Measurements from ENCODE around the gene TEX2.

Gene TEX2

DNA sequence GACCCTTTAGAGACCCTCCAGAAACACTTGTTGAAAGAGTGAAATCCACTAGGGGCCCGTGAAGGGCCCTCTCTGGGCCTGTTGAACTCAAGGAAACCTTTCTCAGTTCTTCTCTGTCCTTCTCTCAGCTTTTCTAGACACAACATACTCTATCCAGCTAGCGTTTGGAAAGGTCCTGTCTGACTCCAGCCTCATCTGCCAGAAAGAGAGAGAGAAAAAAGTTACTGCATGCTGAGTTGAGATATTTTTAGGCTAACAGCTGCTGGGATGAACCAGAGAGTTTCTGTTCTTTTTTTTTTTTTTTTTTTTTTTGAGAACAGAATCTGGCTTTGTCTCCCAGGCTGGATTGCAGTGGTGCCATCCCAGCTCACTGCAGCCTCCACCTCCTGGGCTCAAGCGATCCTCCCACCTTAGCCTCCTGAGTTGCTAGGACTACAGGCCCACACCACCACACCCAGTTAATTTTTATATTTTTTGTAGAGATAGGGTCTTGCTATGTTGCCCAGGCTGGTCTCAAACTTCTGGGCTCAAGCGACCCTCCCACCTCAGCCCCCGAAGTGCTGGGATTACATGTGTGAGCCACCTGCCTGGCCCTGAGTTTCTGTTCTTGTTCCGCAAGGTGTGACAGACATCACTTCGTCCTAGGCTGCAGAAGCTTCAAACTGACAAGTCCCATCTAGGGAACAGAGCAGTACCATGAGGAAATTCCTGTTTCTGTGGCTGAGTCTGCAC, 14.9 kb upstream of the TEX2 start:
- H3K9ac ChIP-seq (ENCODE audit: low read depth, low read length): no peak overlapping the region

DNA sequence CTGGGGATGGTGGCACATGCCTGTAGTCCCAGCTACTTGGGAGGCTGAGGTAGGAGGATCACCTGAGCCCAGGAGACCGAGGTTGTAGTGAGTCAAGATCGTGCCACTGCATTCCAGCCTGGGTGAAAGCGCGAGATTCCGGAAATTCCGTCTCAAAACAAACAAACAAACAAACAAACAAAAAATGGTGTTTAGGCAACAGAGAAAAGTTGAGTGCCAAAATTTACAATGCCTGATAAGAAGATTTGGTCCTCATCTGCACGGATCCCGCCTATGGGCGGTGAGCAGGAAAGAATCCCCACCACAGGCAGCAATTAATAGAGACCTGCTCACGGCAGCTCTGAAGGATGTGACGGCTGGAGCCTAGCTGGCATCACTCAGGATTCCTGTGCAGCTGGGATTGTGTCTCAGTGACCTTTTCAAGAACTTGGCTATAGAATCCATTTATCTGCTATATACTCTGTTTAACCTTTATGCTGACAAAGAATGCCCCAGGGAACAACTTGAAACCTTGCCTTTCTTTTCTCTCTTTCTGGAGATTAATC, 14.0 kb upstream of the TEX2 start:
- Histone ChIP-seq H3K36me3 (ENCODE audit: insufficient read depth, low read length) (no peaks in the 10 kb centered on the region), H3K4me1 (ENCODE audit: insufficient read depth, low read length) (0 out of 2 replicates have a peak, but pooled peaks cover 4% of the 10 kb centered on the region), H3K9me3 (ENCODE audit: control insufficient read depth, insufficient read depth, low read length) (no peaks in the 10 kb centered on the region), H3K9ac (ENCODE audit: low read depth, low read length) (no peak overlapping the region)

More for the DNA sequence above, 14.9 kb upstream of the TEX2 start:
- no peaks in the 10 kb centered on the region for H3K9me3 ChIP-seq (ENCODE audit: control insufficient read depth, insufficient read depth, low read length)
- 0 out of 2 replicates have a peak, but pooled peaks cover 4% of the 10 kb centered on the region for H3K4me1 ChIP-seq (ENCODE audit: insufficient read depth, low read length)
- no peaks in the 10 kb centered on the region for H3K36me3 ChIP-seq (ENCODE audit: insufficient read depth, low read length)

DNA sequence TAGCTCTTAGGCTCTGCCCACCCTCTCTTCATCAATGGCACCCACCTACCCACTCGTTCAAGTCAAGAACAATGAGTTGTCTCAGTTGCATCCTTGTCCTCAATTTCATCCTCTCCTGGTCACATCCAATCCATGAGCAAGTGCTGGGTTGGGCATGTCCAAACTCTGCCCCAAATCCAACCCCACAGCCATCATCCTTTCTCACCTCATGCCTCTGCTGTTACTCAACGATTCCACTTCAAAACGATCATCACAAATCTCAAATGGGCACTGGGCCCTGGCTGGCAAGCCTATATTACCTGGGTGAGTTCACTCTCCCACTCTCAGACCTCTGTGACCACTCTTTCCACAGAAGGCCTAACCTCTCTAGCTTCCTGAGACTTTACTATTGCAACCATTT, 12.0 kb upstream of the TEX2 start:
- H3K4me1 ChIP-seq (ENCODE audit: insufficient read depth, low read length): peaks cover 4% of the 10 kb centered on the region; the same call in 1 of the 2 replicates
- no peak overlapping the region for H3K9ac ChIP-seq (ENCODE audit: low read depth, low read length)
- H3K9me3 ChIP-seq (ENCODE audit: control insufficient read depth, insufficient read depth, low read length): no peaks in the 10 kb centered on the region
- no peaks in the 10 kb centered on the region for H3K36me3 ChIP-seq (ENCODE audit: insufficient read depth, low read length)

DNA sequence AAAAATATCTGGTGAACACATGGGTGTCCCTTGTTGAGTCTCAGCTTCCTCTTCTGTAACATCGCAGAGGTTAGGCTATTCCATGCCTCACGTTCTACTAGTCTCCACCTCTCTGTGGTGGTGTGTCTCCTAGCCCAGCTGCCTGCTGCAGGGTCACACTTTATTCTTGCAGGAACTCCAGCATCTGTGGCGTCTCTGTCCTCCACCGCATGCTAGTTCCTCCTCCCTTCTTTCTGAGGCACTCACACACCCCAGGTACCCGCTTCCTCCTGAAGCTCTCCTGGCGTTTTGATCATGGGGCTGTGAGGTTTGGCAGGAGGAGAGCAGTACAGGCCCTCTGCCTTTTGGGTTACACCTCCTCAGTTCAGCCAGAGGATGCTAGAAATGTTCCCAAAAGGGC, 9.9 kb upstream of the TEX2 start:
- Histone ChIP-seq H3K36me3 (ENCODE audit: insufficient read depth, low read length) (no peaks in the 10 kb centered on the region), H3K9me3 (ENCODE audit: control insufficient read depth, insufficient read depth, low read length) (no peaks in the 10 kb centered on the region), H3K9ac (ENCODE audit: low read depth, low read length) (no peak overlapping the region), H3K4me1 (ENCODE audit: insufficient read depth, low read length) (no peaks in the 10 kb centered on the region; the same call in 1 of the 2 replicates)

DNA sequence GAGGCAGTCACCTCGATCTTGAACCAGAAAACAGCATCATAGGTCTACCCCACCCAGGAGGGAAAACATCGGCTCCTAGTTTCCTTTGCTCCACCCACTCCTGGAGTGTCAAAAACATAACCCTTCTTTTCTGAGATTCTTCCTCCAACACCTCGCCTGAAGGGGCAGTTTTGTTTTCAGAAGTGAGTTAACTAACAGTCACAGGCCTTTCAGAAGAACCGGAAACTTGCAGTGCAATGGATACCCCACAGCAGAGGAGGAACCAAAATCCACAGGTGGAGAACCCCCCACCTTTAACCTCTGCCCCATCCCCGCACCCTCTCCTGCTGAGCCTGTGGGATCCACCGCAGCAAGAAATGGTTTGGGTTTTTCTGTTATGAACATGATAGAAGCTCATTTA, 7.8 kb upstream of the TEX2 start:
- Histone ChIP-seq H3K9me3 (ENCODE audit: control insufficient read depth, insufficient read depth, low read length) (no peaks in the 10 kb centered on the region), H3K9ac (ENCODE audit: low read depth, low read length) (no peak overlapping the region), H3K4me1 (ENCODE audit: insufficient read depth, low read length) (no peaks in the 10 kb centered on the region; the same call in 1 of the 2 replicates), H3K36me3 (ENCODE audit: insufficient read depth, low read length) (no peaks in the 10 kb centered on the region)

DNA sequence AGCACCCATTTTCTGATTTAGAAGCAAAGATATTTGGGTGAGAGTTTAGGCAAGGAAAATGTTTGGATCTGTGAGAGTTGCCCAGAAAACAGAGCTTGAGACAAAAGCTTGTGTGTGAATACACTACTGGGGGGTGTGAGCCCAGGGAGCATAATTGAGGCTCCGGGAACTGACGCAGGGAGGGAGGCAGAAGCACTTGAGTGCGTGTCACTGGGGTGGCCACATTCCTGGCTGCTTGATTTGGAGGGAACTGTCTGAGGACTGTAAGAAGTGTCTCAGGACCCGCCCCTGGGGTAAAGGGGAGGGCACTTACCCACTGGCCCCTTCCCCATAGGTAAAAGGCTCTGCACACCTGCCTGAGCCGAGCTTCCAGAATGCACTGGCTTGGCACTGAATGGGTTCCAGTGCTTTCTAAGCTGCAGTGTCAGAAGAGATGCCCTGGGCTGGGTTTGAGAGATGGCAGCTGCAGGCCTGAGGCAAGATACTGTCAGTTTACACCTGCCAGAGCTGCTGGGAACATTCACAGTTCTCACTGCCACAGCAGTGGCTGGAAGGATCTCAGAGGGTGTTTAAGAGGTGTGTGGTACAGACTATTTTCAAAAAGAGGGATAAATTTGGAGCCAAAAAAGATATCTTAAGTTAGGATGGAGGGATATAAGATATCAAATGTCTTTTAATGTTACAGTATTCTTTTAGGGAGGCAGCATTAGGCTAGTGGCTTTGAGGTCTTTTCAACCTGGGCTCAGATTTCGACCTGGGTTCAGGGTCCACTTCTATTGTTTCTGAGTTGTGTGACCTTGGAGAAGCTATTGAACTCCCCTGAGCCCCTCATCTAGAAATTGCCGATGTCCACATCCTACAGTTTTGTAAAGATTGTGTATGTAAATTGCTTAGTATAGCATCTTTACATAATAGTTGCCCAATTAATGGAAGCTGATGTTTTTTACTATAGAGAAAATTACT, 6.9 kb upstream of the TEX2 start:
- H3K36me3 ChIP-seq (ENCODE audit: insufficient read depth, low read length): no peaks in the 10 kb centered on the region
- H3K9me3 ChIP-seq (ENCODE audit: control insufficient read depth, insufficient read depth, low read length): no peaks in the 10 kb centered on the region
- no peak overlapping the region for H3K9ac ChIP-seq (ENCODE audit: low read depth, low read length)
- H3K4me1 ChIP-seq (ENCODE audit: insufficient read depth, low read length): no peaks in the 10 kb centered on the region; the same call in 1 of the 2 replicates

DNA sequence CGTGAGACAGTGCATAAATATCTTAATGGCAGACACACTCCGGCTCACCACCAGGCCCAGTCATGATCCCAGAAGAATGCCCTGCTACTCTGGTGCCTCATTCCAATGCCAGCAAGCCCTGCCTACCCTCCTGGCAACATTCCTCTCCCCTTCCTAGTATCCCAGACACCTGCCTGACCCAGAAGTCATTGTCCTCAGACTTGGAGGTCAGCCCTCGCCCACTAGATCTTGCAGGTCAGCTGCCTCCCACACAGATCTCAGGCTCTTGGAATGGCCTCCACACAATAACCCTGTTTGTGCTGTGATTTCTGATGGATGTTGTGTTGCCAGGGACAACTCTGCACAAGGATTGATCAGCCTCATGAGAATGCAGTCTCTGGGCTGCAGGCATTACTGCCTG, 1.8 kb upstream of the TEX2 start:
- no peaks in the 10 kb centered on the region for H3K9me3 ChIP-seq (ENCODE audit: control insufficient read depth, insufficient read depth, low read length)
- no peaks in the 10 kb centered on the region for H3K36me3 ChIP-seq (ENCODE audit: insufficient read depth, low read length)
- H3K9ac ChIP-seq (ENCODE audit: low read depth, low read length): no peak overlapping the region
- peaks cover 5% of the 10 kb centered on the region; the same call in 1 of the 2 replicates for H3K4me1 ChIP-seq (ENCODE audit: insufficient read depth, low read length)

DNA sequence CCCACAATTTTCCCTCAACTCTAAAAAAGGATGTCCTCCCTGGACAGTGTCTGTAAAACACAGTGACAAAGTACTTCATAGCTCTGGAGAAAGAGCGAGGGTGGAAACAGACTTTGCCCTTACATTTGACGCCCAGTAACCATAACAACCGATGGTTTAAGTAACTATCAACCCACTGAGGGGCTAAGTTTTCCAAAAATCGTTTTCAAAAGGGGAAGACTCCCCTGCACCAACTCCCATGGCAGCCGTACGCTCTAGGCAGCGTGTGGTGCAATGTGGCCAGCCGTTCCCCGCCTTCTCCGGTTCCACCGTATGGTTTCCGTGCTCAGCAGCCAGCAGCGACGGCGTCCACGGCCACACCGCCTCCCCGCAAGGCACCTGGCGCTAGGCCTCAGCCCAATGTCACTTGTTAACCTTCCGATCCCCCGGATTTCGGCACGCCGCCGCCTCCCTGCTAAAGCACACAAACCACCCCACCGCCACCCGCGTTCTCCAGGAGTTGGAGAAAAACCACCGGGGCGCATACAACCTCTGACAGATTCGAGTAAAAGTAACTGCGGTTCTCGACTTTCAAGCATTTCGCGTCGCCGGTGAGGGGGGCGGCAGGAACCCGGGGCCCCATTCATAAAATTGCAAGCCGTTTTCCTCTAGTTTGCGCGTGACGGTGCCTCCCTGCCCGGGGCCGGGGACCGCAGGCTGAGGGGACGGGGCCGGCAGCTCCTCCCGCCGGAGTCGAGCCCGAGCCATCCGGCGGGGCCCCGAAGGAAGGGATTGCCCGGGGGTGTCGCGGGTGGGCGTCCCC, 661 bp downstream of the TEX2 start:
- Histone ChIP-seq H3K9ac (ENCODE audit: low read depth, low read length) (peak overlapping the region; percentile 78), H3K36me3 (ENCODE audit: insufficient read depth, low read length) (no peaks in the 10 kb centered on the region), H3K9me3 (ENCODE audit: control insufficient read depth, insufficient read depth, low read length) (no peaks in the 10 kb centered on the region), H3K4me1 (ENCODE audit: insufficient read depth, low read length) (peaks cover 5% of the 10 kb centered on the region; the same call in 1 of the 2 replicates)

DNA sequence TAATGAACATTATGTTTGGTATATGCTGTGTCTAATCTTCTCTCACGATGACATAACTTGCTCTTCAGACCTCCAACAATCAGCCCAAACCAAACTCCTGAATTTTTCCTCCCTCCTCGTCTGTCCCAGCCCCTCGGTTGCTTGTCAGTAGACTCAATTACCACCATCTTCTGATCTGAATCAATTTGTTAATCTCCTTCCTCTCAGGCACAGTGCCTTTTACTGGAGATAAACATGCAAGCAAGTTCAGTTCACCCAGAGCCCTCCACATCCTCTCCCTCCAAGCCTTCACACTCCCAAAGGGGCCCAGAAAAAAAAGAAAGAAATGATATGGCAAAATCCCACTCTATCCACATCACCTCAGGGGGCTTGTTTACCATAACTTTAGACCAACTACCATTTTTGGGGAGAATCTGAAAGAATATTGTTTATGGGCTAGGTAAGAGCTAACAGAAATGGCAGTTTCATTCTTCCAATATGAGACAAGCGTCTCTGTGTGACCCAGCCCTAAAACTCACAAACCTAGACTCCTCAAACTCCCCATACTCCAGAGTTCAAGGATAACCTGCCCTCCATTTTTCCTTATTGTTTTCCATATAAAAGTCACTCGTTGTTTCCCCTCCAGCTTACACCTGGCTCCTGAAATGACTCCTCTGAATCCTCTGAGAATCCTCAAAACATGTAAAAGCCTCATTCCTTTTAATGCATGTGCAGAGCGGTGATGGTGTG, 1.5 kb downstream of the TEX2 start:
- Histone ChIP-seq H3K4me1 (ENCODE audit: insufficient read depth, low read length) (peaks cover 5% of the 10 kb centered on the region; the same call in 1 of the 2 replicates), H3K9me3 (ENCODE audit: control insufficient read depth, insufficient read depth, low read length) (no peaks in the 10 kb centered on the region), H3K36me3 (ENCODE audit: insufficient read depth, low read length) (no peaks in the 10 kb centered on the region), H3K9ac (ENCODE audit: low read depth, low read length) (peak overlapping the region; percentile 78; the same call in 1 of the 2 replicates)

DNA sequence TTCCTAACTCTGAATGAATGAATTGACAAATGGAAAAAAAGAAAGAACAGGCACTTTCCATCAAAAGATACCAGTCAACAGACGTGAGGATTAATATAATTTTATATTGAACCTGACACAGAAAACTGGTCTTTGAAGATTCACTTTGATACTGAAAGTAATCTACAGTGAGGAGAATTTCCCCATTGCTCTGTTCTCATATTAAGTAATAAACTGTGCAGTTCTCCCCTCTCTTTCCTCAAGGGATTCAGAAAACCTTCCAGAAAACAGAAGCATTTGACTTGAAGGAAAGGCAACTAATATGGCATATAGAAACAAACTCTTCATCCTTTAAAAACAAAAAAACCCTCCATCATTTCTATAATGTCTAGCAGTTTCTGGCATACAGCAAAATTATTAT, 2.2 kb downstream of the TEX2 start:
- Histone ChIP-seq H3K9me3 (ENCODE audit: control insufficient read depth, insufficient read depth, low read length) (no peaks in the 10 kb centered on the region), H3K36me3 (ENCODE audit: insufficient read depth, low read length) (no peaks in the 10 kb centered on the region), H3K4me1 (ENCODE audit: insufficient read depth, low read length) (peaks cover 5% of the 10 kb centered on the region; the same call in 1 of the 2 replicates), H3K9ac (ENCODE audit: low read depth, low read length) (no peak overlapping the region)

DNA sequence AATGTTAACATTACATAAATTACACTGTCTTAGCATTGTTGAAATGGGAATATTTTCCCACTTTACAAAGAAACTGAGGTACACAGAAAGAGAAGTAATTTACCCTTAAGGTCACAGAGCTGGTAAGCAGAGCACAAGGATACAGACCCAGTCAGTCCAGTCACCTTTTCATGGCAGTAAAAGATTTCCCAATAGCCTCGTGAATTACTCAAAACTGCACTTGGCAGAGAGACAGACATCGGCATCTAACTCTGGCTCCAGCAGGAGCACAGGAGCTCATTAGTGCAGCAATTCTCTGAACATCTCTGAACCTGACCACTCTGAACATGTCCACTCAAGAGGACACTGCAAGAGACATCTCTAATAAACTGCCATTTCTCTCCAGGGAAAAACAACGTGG, 3.1 kb downstream of the TEX2 start:
- Histone ChIP-seq H3K9ac (ENCODE audit: low read depth, low read length) (no peak overlapping the region), H3K9me3 (ENCODE audit: control insufficient read depth, insufficient read depth, low read length) (no peaks in the 10 kb centered on the region), H3K4me1 (ENCODE audit: insufficient read depth, low read length) (peaks cover 5% of the 10 kb centered on the region; the same call in 1 of the 2 replicates), H3K36me3 (ENCODE audit: insufficient read depth, low read length) (no peaks in the 10 kb centered on the region)

DNA sequence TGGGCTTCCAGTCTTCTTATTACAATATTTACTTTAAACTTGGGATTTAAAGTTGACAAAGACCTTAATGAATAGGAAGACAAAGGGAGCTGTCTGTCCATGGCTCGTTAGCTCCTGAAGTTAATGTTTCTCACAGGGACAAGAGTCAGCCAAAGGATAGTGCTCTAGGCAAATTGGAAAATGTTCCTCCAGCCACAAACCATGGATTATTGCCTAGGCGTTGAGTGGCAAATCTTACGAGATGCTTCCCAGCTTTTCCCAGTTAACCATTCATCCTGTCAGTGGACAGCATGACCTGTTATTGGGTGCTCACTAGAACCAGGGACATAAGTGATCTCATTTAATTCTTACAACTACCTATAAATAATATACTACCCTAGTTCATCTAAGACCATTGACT, 3.6 kb downstream of the TEX2 start:
- Histone ChIP-seq H3K4me1 (ENCODE audit: insufficient read depth, low read length) (peaks cover 5% of the 10 kb centered on the region; the same call in 1 of the 2 replicates), H3K9ac (ENCODE audit: low read depth, low read length) (no peak overlapping the region), H3K9me3 (ENCODE audit: control insufficient read depth, insufficient read depth, low read length) (no peaks in the 10 kb centered on the region), H3K36me3 (ENCODE audit: insufficient read depth, low read length) (no peaks in the 10 kb centered on the region)
